Breast epithelium (tissue), 4 donors: ENCODE data around the gene SAMD15. TPM values are rescaled to one million over a fixed set of nuclear protein-coding genes. Genes with fewer than 3 reads are reported as not detected.

Experiments used
- DNase-seq, 2 donors: peaks; one replicate each; pipeline ENCODE4 v3.0.0-alpha.2; 2019; ENCODE audit warnings: low spot score in 2 of 2
- H3K27ac ChIP-seq, 2 donors: fragments of 200-600 bp; sonication (generic) in 1 of 2; one replicate each; pipeline ENCODE4 v1.5.1; 2016 to 2019; ENCODE audit warnings: mild to moderate bottlenecking in 1 of 2
- H3K27me3 ChIP-seq, 2 donors: fragments of 200-600 bp; sonication (generic) in 1 of 2; one replicate each; pipeline versions ENCODE4 v1.5.1 to v1.6.0; 2017 to 2019; ENCODE audit warnings: control low read depth in 1 of 2, mild to moderate bottlenecking in 1 of 2
- H3K36me3 ChIP-seq: fragments of 200-600 bp; one replicate; pipeline ENCODE4 v1.5.1; 2019
- H3K4me1 ChIP-seq, 2 donors: fragments of 200-600 bp; sonication (generic); one replicate each; pipeline ENCODE4 v1.5.1; 2016 to 2019; ENCODE audit warnings: control low read depth in 1 of 2
- H3K4me3 ChIP-seq, 3 donors: fragments of 200-600 bp; sonication (generic); 1 replicate in 2 of 3; 2 replicates in 1 of 3; pipeline ENCODE4 v1.5.1; 2016 to 2019; ENCODE audit warnings: mild to moderate bottlenecking in 3 of 3, moderate library complexity in 2 of 3
- H3K9me3 ChIP-seq, 2 donors: fragments of 200-600 bp; sonication (generic) in 1 of 2; one replicate each; pipeline ENCODE4 v1.5.1; 2016 to 2019; ENCODE audit warnings: control low read depth in 1 of 2
- CTCF ChIP-seq, 3 donors: fragments of 450-650 bp; IDR thresholded peaks; one replicate each; pipeline ENCODE4 v1.5.1; 2016 to 2017; ENCODE audit warnings: antibody characterized with exemption in 3 of 3, mild to moderate bottlenecking in 3 of 3, moderate library complexity in 3 of 3
- POLR2A ChIP-seq: fragments of 450-650 bp; IDR thresholded peaks from one replicate; pipeline ENCODE4 v1.6.1; 2016; ENCODE audit warnings: antibody characterized with exemption, mild to moderate bottlenecking, moderate library complexity
- POLR2AphosphoS5 ChIP-seq, 3 donors: sonication (generic); formaldehyde crosslinking; IDR thresholded peaks; one replicate each; pipeline ENCODE4 v1.6.1; 2017; ENCODE audit warnings: antibody characterized with exemption in 3 of 3
- intact Hi-C: fragments of 100-400 bp; cut with DNase I; formaldehyde crosslinking; loops from one replicate; pipeline ENCODE4 v1.15.1; 2023; ENCODE audit warnings: low total_unique reads
- total RNA-seq, 3 donors: library from RNA; depleted of rRNA; stranded (reverse); fragments of >200 nt; gene quantifications; one replicate each; pipeline ENCODE4 v1.1.0, GENCODE V29; 2016

The SAMD15 gene
- total RNA-seq, 3 donors from 2014 or later: 0.32 to 4.2 (median 2.0) TPM

- no peaks in the 10 kb centered on the region for H3K9me3 ChIP-seq
- TF ChIP-seq CTCF (IDR thresholded peaks at IDR 0.05) (no peak), POLR2A (no peak), POLR2AphosphoS5 (IDR thresholded peaks at IDR 0.05) (no peak)
- H3K27ac ChIP-seq: no peak overlapping the region
- H3K4me1 ChIP-seq: no peaks in the 10 kb centered on the region
- H3K27me3 ChIP-seq: no peaks in the 10 kb centered on the region
- H3K4me3 ChIP-seq: no peak overlapping the region
- intact Hi-C loops: no loop called here
- no peak for DNase-seq
- no peaks in the 10 kb centered on the region for H3K36me3 ChIP-seq
Observed at GRCh38 chr14:77344377-77344996, 32.7 kb upstream of the SAMD15 start.

GRCh38 chr14:77346495-77346894 lies 30.7 kb upstream of the SAMD15 start:
- no peak overlapping the region for H3K4me3 ChIP-seq
- no peaks in the 10 kb centered on the region for H3K27me3 ChIP-seq
- H3K9me3 ChIP-seq: no peaks in the 10 kb centered on the region
- H3K27ac ChIP-seq: no peak overlapping the region
- no peaks in the 10 kb centered on the region for H3K4me1 ChIP-seq
- intact Hi-C loops: no loop called here
- no peaks in the 10 kb centered on the region for H3K36me3 ChIP-seq
- TF ChIP-seq POLR2A (no peak), CTCF (IDR thresholded peaks at IDR 0.05) (no peak), POLR2AphosphoS5 (IDR thresholded peaks at IDR 0.05) (no peak)
- DNase-seq: no peak

- Histone ChIP-seq H3K27ac (no peak overlapping the region), H3K4me1 (no peaks in the 10 kb centered on the region), H3K4me3 (no peak overlapping the region), H3K9me3 (no peaks in the 10 kb centered on the region), H3K36me3 (no peaks in the 10 kb centered on the region), H3K27me3 (no peaks in the 10 kb centered on the region)
- no peak for DNase-seq
- TF ChIP-seq POLR2A: no peak
- no peak for TF ChIP-seq POLR2AphosphoS5 (IDR thresholded peaks at IDR 0.05)
- no peak for TF ChIP-seq CTCF (IDR thresholded peaks at IDR 0.05)
- intact Hi-C loops: no loop called here
Observed at GRCh38 chr14:77347751-77348150, 29.4 kb upstream of the SAMD15 start.

GRCh38 chr14:77353469-77354141 lies 23.6 kb upstream of the SAMD15 start:
- intact Hi-C loops: no loop called here
- DNase-seq: no peak

More at GRCh38 chr14:77353469-77354141, 23.6 kb upstream of the SAMD15 start:
- Histone ChIP-seq H3K4me1 (no peaks in the 10 kb centered on the region), H3K4me3 (no peak overlapping the region), H3K27me3 (no peaks in the 10 kb centered on the region), H3K27ac (no peak overlapping the region), H3K36me3 (no peaks in the 10 kb centered on the region), H3K9me3 (no peaks in the 10 kb centered on the region)
- no peak for TF ChIP-seq POLR2A
- no peak for TF ChIP-seq POLR2AphosphoS5 (IDR thresholded peaks at IDR 0.05)
- no peak for TF ChIP-seq CTCF (IDR thresholded peaks at IDR 0.05)
